HG02571 (cell line): ENCODE results near the gene URB2.
"Not testable (repeated sequence)": the region's sequence is repeated elsewhere in the genome, so short reads cannot be mapped to it uniquely, and the experiment has no call there.

Experiments
- ATAC-seq: cut with Tn5 transposase; IDR thresholded peaks from one replicate; pipeline ENCODE4 v1.9.1; 2021; ENCODE audit warnings: mild to moderate bottlenecking, moderate library complexity; ENCODE audit not compliant: unreplicated experiment

Gene URB2

GRCh38 chr1:229689904-229690303 is 63.9 kb downstream of the URB2 start:
- no peak for ATAC-seq

DNA sequence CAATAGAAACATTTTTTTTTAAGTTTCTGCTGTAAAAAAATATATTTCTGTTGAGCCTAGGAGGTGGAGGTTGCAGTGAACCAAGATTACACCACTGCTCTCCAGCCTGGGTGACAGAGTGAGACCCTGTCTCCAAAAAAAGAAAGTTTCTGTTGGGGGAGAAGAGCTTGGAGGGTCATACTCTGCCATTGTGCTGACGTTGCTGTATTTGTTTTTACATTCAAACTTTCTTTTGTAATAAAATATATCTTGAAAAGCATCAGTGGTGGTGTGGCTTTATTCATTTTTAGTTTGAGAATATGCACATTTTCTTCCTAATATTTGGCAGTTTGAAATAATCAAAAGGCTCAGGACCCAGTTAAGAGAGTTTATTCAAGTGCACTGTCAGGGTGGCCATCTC is 64.6 kb downstream of the URB2 start:
- ATAC-seq = no peak

DNA sequence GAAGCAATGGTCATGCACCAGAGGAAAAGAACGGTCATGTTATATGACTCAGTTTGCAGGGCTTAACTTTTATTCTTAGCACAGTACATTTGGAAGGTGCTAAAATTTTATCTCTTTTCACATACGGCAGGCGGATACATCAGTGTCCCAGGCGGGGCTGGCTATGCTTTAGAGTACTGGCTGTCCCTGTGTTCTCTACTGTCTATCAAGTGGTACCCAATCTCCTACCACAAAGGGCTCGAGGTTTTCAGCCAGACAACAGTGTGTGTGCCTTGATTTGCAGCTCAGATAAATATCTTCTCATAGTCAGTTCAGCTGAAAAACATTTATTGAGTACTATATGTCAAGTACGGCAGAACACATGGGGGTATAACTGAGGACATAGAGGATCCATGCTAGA is 65.3 kb downstream of the URB2 start:
- no peak for ATAC-seq

DNA sequence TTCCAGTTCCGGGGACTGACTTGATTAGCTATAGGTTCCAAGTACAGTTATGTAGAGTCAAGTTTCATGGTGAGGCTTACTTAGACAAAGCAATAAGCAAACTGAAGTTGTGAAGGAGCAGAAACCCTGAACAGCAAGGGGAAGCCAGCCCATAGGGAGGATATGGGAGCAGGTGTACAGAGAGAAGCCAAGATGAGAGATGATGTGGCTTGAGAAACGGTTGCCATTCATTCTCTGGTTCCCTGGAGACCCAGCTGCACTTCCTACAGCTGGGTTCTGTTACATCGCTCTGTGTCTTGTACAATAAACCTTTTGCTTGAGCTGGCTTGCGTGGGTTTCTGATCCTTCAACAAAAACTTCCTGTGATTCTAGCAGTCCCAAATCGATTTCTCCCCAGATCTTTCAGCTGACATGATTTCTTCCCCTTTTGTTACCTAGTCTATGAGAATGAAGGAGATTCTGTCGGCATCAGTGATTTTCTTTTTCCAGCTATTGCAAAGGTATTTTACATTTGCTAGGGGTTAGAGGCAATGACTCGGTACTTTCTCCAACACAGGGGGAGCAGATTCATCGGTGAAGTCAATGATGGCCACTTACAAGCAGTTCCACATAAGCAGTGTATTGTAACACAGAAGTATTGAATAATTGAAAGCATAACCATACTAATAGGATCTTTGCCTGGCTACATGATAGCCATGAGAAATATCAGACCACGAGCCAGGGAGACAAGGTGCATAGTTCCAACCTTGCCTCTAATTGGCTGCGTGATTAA is 67.3 kb downstream of the URB2 start:
- no peak for ATAC-seq

GRCh38 chr1:229694053-229694693 is 68.1 kb downstream of the URB2 start:
- ATAC-seq = no peak

- ATAC-seq = no peak
These were observed 70.3 kb downstream of the URB2 start for GRCh38 chr1:229696385-229696784.

DNA sequence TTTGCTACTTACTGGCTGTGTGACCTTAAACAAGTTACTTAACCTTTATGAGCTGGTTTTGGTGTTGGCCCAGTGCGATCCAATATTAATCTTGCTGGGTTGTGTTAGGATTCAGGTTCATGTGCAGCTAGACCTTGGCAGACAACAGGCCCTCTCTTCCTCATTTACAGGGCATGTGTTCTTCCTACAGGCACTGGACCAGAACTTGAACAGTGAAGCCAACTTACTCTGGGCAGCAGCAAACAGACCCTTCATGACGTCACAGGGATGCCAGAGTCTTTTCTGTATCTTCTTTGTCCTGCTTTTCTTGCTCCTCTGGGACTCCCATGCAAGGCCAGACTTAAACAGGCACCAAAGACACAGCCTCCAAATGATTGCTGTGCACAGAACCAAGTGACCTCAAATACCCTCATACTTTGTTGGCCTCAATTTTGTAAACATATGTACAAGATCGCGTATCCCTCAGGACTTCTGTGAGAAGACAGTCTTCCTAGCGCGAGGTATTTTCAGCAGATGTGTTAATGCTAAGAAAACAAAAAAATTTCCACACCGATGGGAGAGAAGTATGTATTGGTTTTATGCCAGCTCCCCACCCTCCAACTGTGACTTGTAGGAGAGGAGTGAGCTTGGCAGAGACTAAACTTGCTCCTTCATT is 73.7 kb downstream of the URB2 start:
- no peak for ATAC-seq

GRCh38 chr1:229704157-229704556 is 78.1 kb downstream of the URB2 start:
- ATAC-seq = no peak

GRCh38 chr1:229705152-229705551 is 79.1 kb downstream of the URB2 start:
- not testable (repeated sequence) for ATAC-seq

GRCh38 chr1:229707127-229707526 is 81.1 kb downstream of the URB2 start:
- ATAC-seq = not testable (repeated sequence)

- ATAC-seq = no peak
These were observed 83.5 kb downstream of the URB2 start for GRCh38 chr1:229709500-229710013.
